ENCODE results near the gene MAPK10.

DNA sequence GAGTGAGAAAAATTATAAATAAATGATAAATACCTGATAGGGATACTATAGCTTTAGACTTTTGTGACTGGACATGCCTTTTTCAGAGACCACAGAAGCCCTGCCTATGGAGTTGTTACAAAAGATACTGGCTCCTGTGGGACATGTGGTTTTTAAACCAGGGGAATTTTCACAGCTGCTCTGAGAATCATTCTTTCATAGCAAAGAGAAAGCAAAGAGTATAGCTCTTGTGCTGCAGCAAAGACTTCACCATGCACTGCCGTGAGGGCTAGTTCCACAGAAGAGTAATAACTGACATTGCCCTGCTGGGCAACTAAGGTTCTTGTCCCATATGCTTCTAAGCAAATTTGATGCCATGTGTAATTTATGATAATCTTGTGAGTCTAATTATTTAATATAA lies 98.2 kb downstream of the MAPK10 start:
- no peak for TF ChIP-seq EZH2 (IDR thresholded peaks at IDR 0.05; ENCODE audit: borderline replicate concordance)
- TF ChIP-seq CTCF (IDR thresholded peaks at IDR 0.05; ENCODE audit: poor library complexity), result no peak

Data from hepatocyte (in vitro differentiated cells).